HEK293T (cell line): ENCODE results near the gene FAM107B.

Experiments used
- CTCF ChIA-PET: fragments of 350-600 bp; formaldehyde crosslinking; extraction: SDS; loops from one replicate; lab custom pipeline; 2021; ENCODE audit warnings: antibody characterized with exemption, inconsistent platforms; lab: Yijun Ruan, JAX
- POLR2A ChIA-PET: fragments of 350-600 bp; formaldehyde crosslinking; extraction: SDS; loops from one replicate; lab custom pipeline; 2020; ENCODE audit warnings: antibody characterized with exemption, inconsistent platforms; lab: Yijun Ruan, JAX
- DNase-seq: peaks from one replicate; pipeline ENCODE4 v3.0.0; 2012; ENCODE audit warnings: mixed read lengths; ENCODE audit errors: extremely low spot score
- ARNT ChIP-seq: fragments of 450-650 bp; IDR thresholded peaks from 2 replicates; pipeline ENCODE4 v1.6.1; 2017; ENCODE audit warnings: mild to moderate bottlenecking
- BHLHE40 ChIP-seq: fragments of 450-650 bp; IDR thresholded peaks from 2 replicates; pipeline ENCODE4 v1.6.1; 2016; ENCODE audit warnings: mild to moderate bottlenecking, moderate library complexity, borderline replicate concordance
- CTBP1 ChIP-seq: fragments of 450-650 bp; IDR thresholded peaks from 2 replicates; pipeline ENCODE4 v1.6.1; 2016; ENCODE audit warnings: borderline replicate concordance
- ELF4 ChIP-seq: fragments of 450-650 bp; IDR thresholded peaks from 2 replicates; pipeline ENCODE4 v1.6.1; 2017; ENCODE audit warnings: antibody characterized with exemption
- FOXA1 ChIP-seq: fragments of 450-650 bp; IDR thresholded peaks from 2 replicates; pipeline ENCODE4 v1.6.1; 2016; ENCODE audit warnings: mild to moderate bottlenecking
- FOXK2 ChIP-seq: fragments of 450-650 bp; IDR thresholded peaks from 2 replicates; pipeline ENCODE4 v1.6.1; 2016; ENCODE audit warnings: mild to moderate bottlenecking
- FOXM1 ChIP-seq: fragments of 450-650 bp; IDR thresholded peaks from 2 replicates; pipeline ENCODE4 v1.6.1; 2017; ENCODE audit warnings: mild to moderate bottlenecking, borderline replicate concordance
- HDGF ChIP-seq: fragments of 450-650 bp; IDR thresholded peaks from 2 replicates; pipeline ENCODE4 v1.6.1; 2017; ENCODE audit warnings: antibody characterized with exemption, borderline replicate concordance
- L3MBTL2 ChIP-seq: fragments of 450-650 bp; conservative IDR thresholded peaks from 2 replicates; pipeline ENCODE4 v1.6.1; 2016; ENCODE audit warnings: mild to moderate bottlenecking
- LEF1 ChIP-seq: fragments of 450-650 bp; IDR thresholded peaks from 2 replicates; pipeline ENCODE4 v1.6.1; 2017; ENCODE audit warnings: mild to moderate bottlenecking, borderline replicate concordance
- NFRKB ChIP-seq: fragments of 450-650 bp; IDR thresholded peaks from 2 replicates; pipeline ENCODE4 v1.6.1; 2016; ENCODE audit warnings: mild to moderate bottlenecking, moderate library complexity
- PKNOX1 ChIP-seq: fragments of 450-650 bp; IDR thresholded peaks from 2 replicates; pipeline ENCODE4 v1.6.1; 2016
- SP1 ChIP-seq: fragments of 450-650 bp; IDR thresholded peaks from 2 replicates; pipeline ENCODE4 v1.6.1; 2017
- SUZ12 ChIP-seq: fragments of 450-650 bp; IDR thresholded peaks from 2 replicates; pipeline ENCODE4 v1.6.1; 2016; ENCODE audit warnings: mild to moderate bottlenecking
- TARDBP ChIP-seq: fragments of 450-650 bp; IDR thresholded peaks from 2 replicates; pipeline ENCODE4 v1.6.1; 2016
- ZNF384 ChIP-seq: fragments of 450-650 bp; IDR thresholded peaks from 2 replicates; pipeline ENCODE4 v1.6.1; 2016

The FAM107B gene

GRCh38 chr10:14728346-14728745 is 46.4 kb downstream of the FAM107B start:
- POLR2A ChIA-PET, result no interaction called here
- TF ChIP-seq NFRKB (no peak), BHLHE40 (no peak), FOXA1 (no peak), ZNF384 (no peak), ELF4 (no peak), SUZ12 (no peak), PKNOX1 (no peak), CTBP1 (no peak)
- DNase-seq, result no peak
- CTCF ChIA-PET, result no interaction called here

GRCh38 chr10:14727924-14728323 is 46.8 kb downstream of the FAM107B start:
- ChIA-PET CTCF (no interaction called here), POLR2A (no interaction called here)
- no peak for DNase-seq
- TF ChIP-seq HDGF (no peak), PKNOX1 (no peak), SP1 (no peak), FOXM1 (no peak), L3MBTL2 (no peak), FOXA1 (no peak), NFRKB (no peak), CTBP1 (no peak)

GRCh38 chr10:14727465-14727864 is 47.2 kb downstream of the FAM107B start:
- DNase-seq, result no peak
- CTCF ChIA-PET, result no interaction called here
- no peak for TF ChIP-seq ELF4
- no peak for TF ChIP-seq HDGF
- TF ChIP-seq FOXK2, result no peak
- no peak for TF ChIP-seq CTBP1
- TF ChIP-seq BHLHE40, result no peak
- TF ChIP-seq PKNOX1, result no peak
- POLR2A ChIA-PET, result no interaction called here

GRCh38 chr10:14724931-14725330 is 49.8 kb downstream of the FAM107B start:
- no peak for DNase-seq
- no peak for TF ChIP-seq CTBP1
- CTCF ChIA-PET, result no interaction called here
- POLR2A ChIA-PET, result no interaction called here

- DNase-seq, result no peak
- TF ChIP-seq PKNOX1 (no peak), TARDBP (no peak), L3MBTL2 (no peak), NFRKB (no peak), ZNF384 (no peak), BHLHE40 (no peak), FOXA1 (no peak), SP1 (no peak), SUZ12 (no peak), ARNT (no peak), LEF1 (no peak), CTBP1 (no peak), ELF4 (no peak), FOXK2 (no peak), HDGF (no peak), FOXM1 (no peak)
- ChIA-PET CTCF (interaction anchor here (0.6 kb wide), 1 partner anchor 986 kb away, joined by 5 read pairs; no protein-coding TSS in a partner anchor), POLR2A (no interaction called here)
These were observed 51.5 kb downstream of the FAM107B start for GRCh38 chr10:14723052-14723689.

- TF ChIP-seq PKNOX1 (no peak), NFRKB (no peak), LEF1 (no peak), FOXK2 (no peak), ELF4 (no peak), FOXM1 (no peak), ARNT (no peak), ZNF384 (no peak), SP1 (no peak), TARDBP (no peak), CTBP1 (no peak), L3MBTL2 (no peak)
- DNase-seq, result no peak
- POLR2A ChIA-PET, result no interaction called here
- CTCF ChIA-PET, result no interaction called here
These were observed 57.1 kb downstream of the FAM107B start for GRCh38 chr10:14717552-14717951.
